Right lobe of liver (tissue), 4 donors: ENCODE measurements around the gene ZNF766.
"Not testable (repeated sequence)": the region's sequence is repeated elsewhere in the genome, so short reads cannot be mapped to it uniquely, and the experiment has no call there.

Experiments
- POLR2A ChIP-seq: fragments of 450-650 bp; IDR thresholded peaks from one replicate; pipeline ENCODE4 v1.6.1; 2017; ENCODE audit warnings: antibody characterized with exemption, mild to moderate bottlenecking
- TF ChIP-seq, protein P1 (sequence below), 4 donors: fragments of 200-600 bp in 3 of 4; fragments of 450-650 bp in 1 of 4; IDR thresholded peaks; one replicate each; pipeline versions ENCODE4 v1.5.1 to v1.8.0; 2016 to 2022; ENCODE audit warnings: antibody characterized with exemption in 4 of 4, mild to moderate bottlenecking in 2 of 4
- donor health status: DM: no; HTN: no; CAD: no.
- donor health status: DM: no; HTN: no; CAD: no.
- donor health status: DM: no; HTN: yes; CAD: no.

DNA sequence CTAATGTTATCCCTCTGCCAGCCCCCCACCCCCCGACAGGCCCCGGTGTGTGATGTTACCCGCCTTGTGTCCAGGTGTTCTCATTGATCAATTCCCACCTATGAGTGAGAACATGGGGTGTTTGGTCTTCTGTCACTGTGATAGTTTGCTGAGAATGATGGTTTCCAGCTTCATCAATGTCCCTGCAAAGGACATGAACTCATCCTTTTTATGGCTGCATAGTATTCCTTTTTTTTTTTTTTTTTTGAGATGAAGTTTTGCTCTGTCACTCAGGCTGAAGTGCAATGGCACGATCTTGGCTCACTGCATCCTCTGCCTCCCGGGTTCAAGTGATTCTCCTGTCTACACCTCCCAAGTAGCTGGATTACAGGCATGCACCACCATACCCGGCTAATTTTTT lies 23.6 kb downstream of the ZNF766 start:
- TF ChIP-seq, protein P1, sequence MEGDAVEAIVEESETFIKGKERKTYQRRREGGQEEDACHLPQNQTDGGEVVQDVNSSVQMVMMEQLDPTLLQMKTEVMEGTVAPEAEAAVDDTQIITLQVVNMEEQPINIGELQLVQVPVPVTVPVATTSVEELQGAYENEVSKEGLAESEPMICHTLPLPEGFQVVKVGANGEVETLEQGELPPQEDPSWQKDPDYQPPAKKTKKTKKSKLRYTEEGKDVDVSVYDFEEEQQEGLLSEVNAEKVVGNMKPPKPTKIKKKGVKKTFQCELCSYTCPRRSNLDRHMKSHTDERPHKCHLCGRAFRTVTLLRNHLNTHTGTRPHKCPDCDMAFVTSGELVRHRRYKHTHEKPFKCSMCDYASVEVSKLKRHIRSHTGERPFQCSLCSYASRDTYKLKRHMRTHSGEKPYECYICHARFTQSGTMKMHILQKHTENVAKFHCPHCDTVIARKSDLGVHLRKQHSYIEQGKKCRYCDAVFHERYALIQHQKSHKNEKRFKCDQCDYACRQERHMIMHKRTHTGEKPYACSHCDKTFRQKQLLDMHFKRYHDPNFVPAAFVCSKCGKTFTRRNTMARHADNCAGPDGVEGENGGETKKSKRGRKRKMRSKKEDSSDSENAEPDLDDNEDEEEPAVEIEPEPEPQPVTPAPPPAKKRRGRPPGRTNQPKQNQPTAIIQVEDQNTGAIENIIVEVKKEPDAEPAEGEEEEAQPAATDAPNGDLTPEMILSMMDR (IDR thresholded peaks at IDR 0.05): not testable (repeated sequence)
- not testable (repeated sequence) for TF ChIP-seq POLR2A
